Left lobe of liver (tissue), 2 donors: ENCODE data around the gene BACH2. TPM values are rescaled to one million over a fixed set of nuclear protein-coding genes. Genes with fewer than 3 reads are reported as not detected.
"Not testable (repeated sequence)": the region's sequence is repeated elsewhere in the genome, so short reads cannot be mapped to it uniquely, and the experiment has no call there.

Source experiments
- ATAC-seq: fragments of 200-7000 bp; cut with Tn5 transposase; one replicate; pipeline ENCODE4 v1.9.1; 2020; ENCODE audit warnings: mild to moderate bottlenecking, moderate library complexity
- DNase-seq: peaks from one replicate; pipeline ENCODE4 v3.0.0-alpha.2; 2020; ENCODE audit warnings: low spot score
- total RNA-seq: library from RNA; stranded (reverse); gene quantifications from one replicate; pipeline ENCODE4 v1.2.1, GENCODE V29; 2021
- donor health status: DM: no; HTN: no; CAD: no; lungs with moderate emphysema.
- donor health status: DM: no; HTN: yes; CAD: no.

BACH2 gene
- total RNA-seq, 1 donor from 2014 or later: 3.1 TPM

- no peak for DNase-seq
- ATAC-seq: no peak
Observed at GRCh38 chr6:90135667-90136066, 161.0 kb downstream of the BACH2 start.

GRCh38 chr6:90133664-90134063 lies 163.0 kb downstream of the BACH2 start:
- DNase-seq, ATAC-seq: not testable (repeated sequence)

- DNase-seq (no peak), ATAC-seq (no peak)
Observed at GRCh38 chr6:90131614-90132423, 164.8 kb downstream of the BACH2 start.

GRCh38 chr6:90131125-90131524 lies 165.5 kb downstream of the BACH2 start:
- DNase-seq (no peak), ATAC-seq (no peak)

GRCh38 chr6:90128687-90129086 lies 168.0 kb downstream of the BACH2 start:
- DNase-seq, ATAC-seq: not testable (repeated sequence)

- DNase-seq (no peak), ATAC-seq (no peak)
Observed at GRCh38 chr6:90127595-90127994, 169.0 kb downstream of the BACH2 start.

GRCh38 chr6:90126839-90127238 lies 169.8 kb downstream of the BACH2 start:
- ATAC-seq (no peak), DNase-seq (no peak)

GRCh38 chr6:90126181-90126580 lies 170.5 kb downstream of the BACH2 start:
- no peak for DNase-seq
- ATAC-seq: no peak

- no peak for DNase-seq
Observed at GRCh38 chr6:90124874-90125510, 171.7 kb downstream of the BACH2 start.

GRCh38 chr6:90123831-90124230 lies 172.8 kb downstream of the BACH2 start:
- no peak for DNase-seq
- ATAC-seq: no peak

More at GRCh38 chr6:90124874-90125510, 171.7 kb downstream of the BACH2 start:
- ATAC-seq: no peak

GRCh38 chr6:90121982-90122381 lies 174.7 kb downstream of the BACH2 start:
- ATAC-seq: no peak

GRCh38 chr6:90120327-90120726 lies 176.3 kb downstream of the BACH2 start:
- no peak for DNase-seq
- no peak for ATAC-seq

More at GRCh38 chr6:90121982-90122381, 174.7 kb downstream of the BACH2 start:
- DNase-seq: no peak

- DNase-seq (no peak), ATAC-seq (no peak)
Observed at GRCh38 chr6:90119618-90120017, 177.0 kb downstream of the BACH2 start.

- no peak for DNase-seq
- no peak for ATAC-seq
Observed at GRCh38 chr6:90118581-90118980, 178.1 kb downstream of the BACH2 start.

- ATAC-seq (no peak), DNase-seq (no peak)
Observed at GRCh38 chr6:90118069-90118468, 178.6 kb downstream of the BACH2 start.

GRCh38 chr6:90116126-90116525 lies 180.5 kb downstream of the BACH2 start:
- not testable (repeated sequence) for DNase-seq, ATAC-seq

GRCh38 chr6:90113389-90113788 lies 183.3 kb downstream of the BACH2 start:
- ATAC-seq (no peak), DNase-seq (no peak)

- ATAC-seq (no peak), DNase-seq (no peak)
Observed at GRCh38 chr6:90111387-90111786, 185.3 kb downstream of the BACH2 start.

GRCh38 chr6:90110971-90111370 lies 185.7 kb downstream of the BACH2 start:
- DNase-seq: no peak
- no peak for ATAC-seq

GRCh38 chr6:90109141-90109540 lies 187.5 kb downstream of the BACH2 start:
- no peak for ATAC-seq
- no peak for DNase-seq

GRCh38 chr6:90107771-90108282 lies 188.8 kb downstream of the BACH2 start:
- DNase-seq (no peak), ATAC-seq (no peak)

- DNase-seq (no peak), ATAC-seq (no peak)
Observed at GRCh38 chr6:90107371-90107770, 189.3 kb downstream of the BACH2 start.
